GM12891 (cell line): ENCODE measurements around the gene TMEM114.

Source experiments
- PAX5 ChIP-seq: IDR thresholded peaks from 2 replicates; pipeline ENCODE4 v1.6.1; 2011; ENCODE audit warnings: low read length, moderate library complexity, mild to moderate bottlenecking; ENCODE audit not compliant: insufficient read depth, severe bottlenecking
- POLR2A ChIP-seq: IDR thresholded peaks from 2 replicates; pipeline ENCODE4 v1.6.1; 2011; ENCODE audit warnings: low read depth, low read length, control low read depth
- POLR2AphosphoS5 ChIP-seq: IDR thresholded peaks from 2 replicates; pipeline ENCODE4 v1.6.1; 2011; ENCODE audit warnings: low read depth, low read length, control low read depth
- POU2F2 ChIP-seq: IDR thresholded peaks from 2 replicates; pipeline ENCODE4 v1.6.1; 2011; ENCODE audit warnings: low read depth, mild to moderate bottlenecking, control low read depth, low read length, moderate library complexity
- SPI1 ChIP-seq: IDR thresholded peaks from 2 replicates; pipeline ENCODE4 v1.6.1; 2011; ENCODE audit warnings: low read depth, low read length, control low read depth
- TAF1 ChIP-seq: IDR thresholded peaks from 2 replicates; pipeline ENCODE4 v1.6.1; 2011; ENCODE audit warnings: low read depth, low read length, control low read depth

GRCh38 chr16:8572063-8572918 is 18.0 kb downstream of the TMEM114 start:
- no peak for TF ChIP-seq POLR2A
- no peak for TF ChIP-seq POLR2AphosphoS5
- TF ChIP-seq TAF1 = no peak
- no peak for TF ChIP-seq PAX5
- TF ChIP-seq SPI1 = no peak
- no peak for TF ChIP-seq POU2F2
